HG03520 (cell line): Measurements from ENCODE around the gene MBTD1.

Experiments used
- ATAC-seq: cut with Tn5 transposase; IDR thresholded peaks from one replicate; pipeline ENCODE4 v1.9.1; 2021; ENCODE audit warnings: mild to moderate bottlenecking, moderate library complexity; ENCODE audit not compliant: unreplicated experiment

The MBTD1 gene

GRCh38 chr17:51152766-51153209, 107.1 kb downstream of the MBTD1 start:
- peak; percentile 1 for ATAC-seq

- no peak for ATAC-seq
Observed at GRCh38 chr17:51150932-51151331, 108.9 kb downstream of the MBTD1 start.

GRCh38 chr17:51149163-51149562, 110.7 kb downstream of the MBTD1 start:
- no peak for ATAC-seq

- ATAC-seq, result no peak
Observed at GRCh38 chr17:51147650-51148049, 112.2 kb downstream of the MBTD1 start.

GRCh38 chr17:51144266-51145022, 115.4 kb downstream of the MBTD1 start:
- no peak for ATAC-seq

- no peak for ATAC-seq
Observed at GRCh38 chr17:51142597-51142996, 117.3 kb downstream of the MBTD1 start.

GRCh38 chr17:51135956-51136355, 123.9 kb downstream of the MBTD1 start:
- ATAC-seq, result no peak

- ATAC-seq, result no peak
Observed at GRCh38 chr17:51133365-51133764, 126.5 kb downstream of the MBTD1 start.

GRCh38 chr17:51132964-51133319, 126.9 kb downstream of the MBTD1 start:
- no peak for ATAC-seq

- ATAC-seq, result no peak
Observed at GRCh38 chr17:51128076-51128475, 131.8 kb downstream of the MBTD1 start.
